ENCODE data around the gene GBF1. TPM values are rescaled to one million over a fixed set of nuclear protein-coding genes. Genes with fewer than 3 reads are reported as not detected.

Gene GBF1
- polyA plus RNA-seq, 1 donor from 2014 or later: 14.9 TPM

DNA sequence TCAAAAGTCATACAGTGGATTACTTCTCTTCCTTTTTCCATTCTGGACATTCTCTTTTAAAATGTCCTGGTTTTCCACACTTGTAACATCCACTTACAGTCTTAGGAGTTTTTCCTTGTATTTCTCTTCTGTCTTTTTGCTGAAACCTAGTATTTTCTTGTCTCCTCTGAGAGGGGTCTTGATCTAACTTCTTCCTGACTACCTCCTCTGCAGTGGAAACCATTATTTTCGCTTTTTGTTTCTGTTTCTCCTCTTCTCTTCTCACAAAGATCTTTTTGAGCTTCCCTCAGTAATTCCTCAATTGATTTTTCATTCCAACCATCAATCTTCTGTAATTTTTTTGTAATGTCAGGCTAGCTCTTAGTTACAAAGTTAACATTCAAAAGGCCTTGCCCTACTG, 42.9 kb upstream of the GBF1 start:
- no peaks in the 10 kb centered on the region for H4K20me1 ChIP-seq (ENCODE audit: insufficient read depth)
- no peaks in the 10 kb centered on the region for H3K36me3 ChIP-seq (ENCODE audit: insufficient read depth, low read length)
- no peaks in the 10 kb centered on the region for H3K9me2 ChIP-seq (ENCODE audit: insufficient read depth, low read length)
- no peak overlapping the region for H3K4me3 ChIP-seq (ENCODE audit: low read length)
- H3K4me2 ChIP-seq (ENCODE audit: low read length): no peak overlapping the region
- H3K9me3 ChIP-seq (ENCODE audit: low read length): no peaks in the 10 kb centered on the region
- TF ChIP-seq, protein P1, sequence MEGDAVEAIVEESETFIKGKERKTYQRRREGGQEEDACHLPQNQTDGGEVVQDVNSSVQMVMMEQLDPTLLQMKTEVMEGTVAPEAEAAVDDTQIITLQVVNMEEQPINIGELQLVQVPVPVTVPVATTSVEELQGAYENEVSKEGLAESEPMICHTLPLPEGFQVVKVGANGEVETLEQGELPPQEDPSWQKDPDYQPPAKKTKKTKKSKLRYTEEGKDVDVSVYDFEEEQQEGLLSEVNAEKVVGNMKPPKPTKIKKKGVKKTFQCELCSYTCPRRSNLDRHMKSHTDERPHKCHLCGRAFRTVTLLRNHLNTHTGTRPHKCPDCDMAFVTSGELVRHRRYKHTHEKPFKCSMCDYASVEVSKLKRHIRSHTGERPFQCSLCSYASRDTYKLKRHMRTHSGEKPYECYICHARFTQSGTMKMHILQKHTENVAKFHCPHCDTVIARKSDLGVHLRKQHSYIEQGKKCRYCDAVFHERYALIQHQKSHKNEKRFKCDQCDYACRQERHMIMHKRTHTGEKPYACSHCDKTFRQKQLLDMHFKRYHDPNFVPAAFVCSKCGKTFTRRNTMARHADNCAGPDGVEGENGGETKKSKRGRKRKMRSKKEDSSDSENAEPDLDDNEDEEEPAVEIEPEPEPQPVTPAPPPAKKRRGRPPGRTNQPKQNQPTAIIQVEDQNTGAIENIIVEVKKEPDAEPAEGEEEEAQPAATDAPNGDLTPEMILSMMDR (IDR thresholded peaks at IDR 0.05; ENCODE audit: poor library complexity, severe bottlenecking): no peak
- TF ChIP-seq POLR2AphosphoS5 (IDR thresholded peaks at IDR 0.05): no peak
- TF ChIP-seq, protein P2, sequence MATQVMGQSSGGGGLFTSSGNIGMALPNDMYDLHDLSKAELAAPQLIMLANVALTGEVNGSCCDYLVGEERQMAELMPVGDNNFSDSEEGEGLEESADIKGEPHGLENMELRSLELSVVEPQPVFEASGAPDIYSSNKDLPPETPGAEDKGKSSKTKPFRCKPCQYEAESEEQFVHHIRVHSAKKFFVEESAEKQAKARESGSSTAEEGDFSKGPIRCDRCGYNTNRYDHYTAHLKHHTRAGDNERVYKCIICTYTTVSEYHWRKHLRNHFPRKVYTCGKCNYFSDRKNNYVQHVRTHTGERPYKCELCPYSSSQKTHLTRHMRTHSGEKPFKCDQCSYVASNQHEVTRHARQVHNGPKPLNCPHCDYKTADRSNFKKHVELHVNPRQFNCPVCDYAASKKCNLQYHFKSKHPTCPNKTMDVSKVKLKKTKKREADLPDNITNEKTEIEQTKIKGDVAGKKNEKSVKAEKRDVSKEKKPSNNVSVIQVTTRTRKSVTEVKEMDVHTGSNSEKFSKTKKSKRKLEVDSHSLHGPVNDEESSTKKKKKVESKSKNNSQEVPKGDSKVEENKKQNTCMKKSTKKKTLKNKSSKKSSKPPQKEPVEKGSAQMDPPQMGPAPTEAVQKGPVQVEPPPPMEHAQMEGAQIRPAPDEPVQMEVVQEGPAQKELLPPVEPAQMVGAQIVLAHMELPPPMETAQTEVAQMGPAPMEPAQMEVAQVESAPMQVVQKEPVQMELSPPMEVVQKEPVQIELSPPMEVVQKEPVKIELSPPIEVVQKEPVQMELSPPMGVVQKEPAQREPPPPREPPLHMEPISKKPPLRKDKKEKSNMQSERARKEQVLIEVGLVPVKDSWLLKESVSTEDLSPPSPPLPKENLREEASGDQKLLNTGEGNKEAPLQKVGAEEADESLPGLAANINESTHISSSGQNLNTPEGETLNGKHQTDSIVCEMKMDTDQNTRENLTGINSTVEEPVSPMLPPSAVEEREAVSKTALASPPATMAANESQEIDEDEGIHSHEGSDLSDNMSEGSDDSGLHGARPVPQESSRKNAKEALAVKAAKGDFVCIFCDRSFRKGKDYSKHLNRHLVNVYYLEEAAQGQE (IDR thresholded peaks at IDR 0.05; ENCODE audit: borderline replicate concordance): no peak
- TF ChIP-seq RAD21 (conservative IDR thresholded peaks at IDR 0.05): no peak
- TF ChIP-seq EP300 (conservative IDR thresholded peaks at IDR 0.05; ENCODE audit: poor library complexity, severe bottlenecking): no peak
- no peaks in the 10 kb centered on the region for H3F3A ChIP-seq (ENCODE audit: insufficient read depth, low read length, poor library complexity, severe bottlenecking)
- no peak overlapping the region for H3K27ac ChIP-seq (ENCODE audit: low read length)
- no peaks in the 10 kb centered on the region for H3K27me3 ChIP-seq (ENCODE audit: insufficient read depth, low read depth, low read length)
- H2AFZ ChIP-seq (ENCODE audit: low read depth, low read length): no peak overlapping the region
- H3K79me2 ChIP-seq (replicated peaks; ENCODE audit: insufficient read depth, low read length): no peaks in the 10 kb centered on the region
- no peak overlapping the region for H3K9ac ChIP-seq (ENCODE audit: low read length)

DNA sequence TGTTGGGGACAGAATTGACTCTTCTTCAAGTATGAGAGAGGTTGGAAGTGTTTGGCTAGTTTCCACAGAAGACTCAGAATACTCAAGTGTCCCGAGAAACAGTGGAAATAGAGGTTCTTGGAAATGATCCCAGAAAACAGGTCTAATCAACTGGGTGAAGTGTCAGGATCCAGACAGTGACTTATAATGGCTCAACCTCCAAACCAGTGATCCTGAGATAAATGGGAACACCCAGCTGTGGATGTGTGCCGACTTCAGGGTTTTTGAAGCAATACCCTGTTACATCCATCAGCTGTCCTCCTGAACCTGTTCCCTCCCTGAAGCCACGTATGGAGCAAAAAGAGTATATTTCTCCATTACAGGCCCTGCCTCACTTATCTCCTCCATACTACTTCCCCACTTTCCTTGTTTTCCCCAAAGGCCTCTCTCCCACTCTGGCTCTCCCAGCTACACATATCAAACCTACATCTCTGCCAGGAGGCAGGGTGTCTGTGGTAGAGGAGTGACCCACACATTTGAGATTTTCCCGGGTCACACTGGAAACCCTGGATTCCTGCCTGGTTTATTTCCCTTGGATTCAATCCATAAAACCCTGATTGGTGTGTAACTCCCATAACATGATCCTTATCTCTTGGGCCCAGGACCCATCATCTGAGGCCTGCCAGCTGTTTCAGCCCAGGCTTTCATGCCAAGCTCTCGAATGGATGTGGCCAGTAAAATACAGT, 36.9 kb upstream of the GBF1 start:
- Histone ChIP-seq H3F3A (ENCODE audit: insufficient read depth, low read length, poor library complexity, severe bottlenecking) (no peaks in the 10 kb centered on the region), H4K20me1 (ENCODE audit: insufficient read depth) (no peaks in the 10 kb centered on the region), H3K9ac (ENCODE audit: low read length) (no peak overlapping the region), H3K27ac (ENCODE audit: low read length) (no peak overlapping the region), H2AFZ (ENCODE audit: low read depth, low read length) (no peak overlapping the region), H3K36me3 (ENCODE audit: insufficient read depth, low read length) (no peaks in the 10 kb centered on the region), H3K9me2 (ENCODE audit: insufficient read depth, low read length) (no peaks in the 10 kb centered on the region), H3K27me3 (ENCODE audit: insufficient read depth, low read depth, low read length) (no peaks in the 10 kb centered on the region), H3K79me2 (replicated peaks; ENCODE audit: insufficient read depth, low read length) (no peaks in the 10 kb centered on the region), H3K4me2 (ENCODE audit: low read length) (no peak overlapping the region), H3K9me3 (ENCODE audit: low read length) (no peaks in the 10 kb centered on the region), H3K4me3 (ENCODE audit: low read length) (no peak overlapping the region)
- no peak for TF ChIP-seq TAF1 (IDR thresholded peaks at IDR 0.05; ENCODE audit: low read depth)
- TF ChIP-seq POLR2AphosphoS5 (IDR thresholded peaks at IDR 0.05): no peak
- no peak for TF ChIP-seq MXI1 (conservative IDR thresholded peaks at IDR 0.05; ENCODE audit: poor library complexity, severe bottlenecking)
- no peak for TF ChIP-seq SMC3 (conservative IDR thresholded peaks at IDR 0.05; ENCODE audit: poor library complexity)
- no peak for TF ChIP-seq EZH2 (IDR thresholded peaks at IDR 0.05; ENCODE audit: borderline replicate concordance, insufficient read depth, low read length, poor library complexity, severe bottlenecking)
- no peak for TF ChIP-seq RAD21 (conservative IDR thresholded peaks at IDR 0.05)
- TF ChIP-seq, protein P2 (IDR thresholded peaks at IDR 0.05; ENCODE audit: borderline replicate concordance): no peak
- TF ChIP-seq, protein P1 (IDR thresholded peaks at IDR 0.05; ENCODE audit: poor library complexity, severe bottlenecking): no peak
- TF ChIP-seq EP300 (conservative IDR thresholded peaks at IDR 0.05; ENCODE audit: poor library complexity, severe bottlenecking): no peak

All from neural cell (in vitro differentiated cells).